ENCODE measurements around the gene PSG4.
"Not testable (repeated sequence)": the region's sequence is repeated elsewhere in the genome, so short reads cannot be mapped to it uniquely, and the experiment has no call there.

Gene PSG4

GRCh38 chr19:43215881-43216280 is 10.4 kb upstream of the PSG4 start:
- not testable (repeated sequence) for DNase-seq (ENCODE audit: low read depth in 2 of 2); H3K4me3 ChIP-seq (replicated peaks in 1 of 2; ENCODE audit: low read depth in 2 of 2, low read length in 2 of 2)

DNA sequence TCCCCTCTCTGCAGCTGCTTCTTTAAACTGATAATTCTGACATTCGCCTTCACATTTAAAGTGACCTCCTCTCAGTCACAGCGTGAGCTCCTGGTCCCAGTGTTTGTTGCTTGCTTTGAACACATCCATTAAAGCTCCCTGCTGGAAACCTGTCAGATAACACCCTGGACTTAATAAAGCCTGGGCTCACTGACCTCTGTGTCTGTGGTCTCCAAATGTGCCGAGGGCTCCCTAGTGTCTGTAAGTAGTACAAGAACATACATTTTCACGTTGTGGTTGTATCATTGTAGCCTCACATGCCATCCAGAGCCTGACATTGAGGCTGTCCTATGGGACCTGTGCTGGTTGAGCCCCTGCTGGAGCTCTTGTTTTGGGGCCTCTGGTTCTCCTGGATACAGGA is 2.6 kb upstream of the PSG4 start:
- TF ChIP-seq CTCF (IDR thresholded peaks at IDR 0.05; ENCODE audit: low read depth, low read length), result no peak
- DNase-seq (ENCODE audit: low read depth in 2 of 2), result no peak
- no peak overlapping the region for H3K4me3 ChIP-seq (replicated peaks in 1 of 2; ENCODE audit: low read depth in 2 of 2, low read length in 2 of 2)

DNA sequence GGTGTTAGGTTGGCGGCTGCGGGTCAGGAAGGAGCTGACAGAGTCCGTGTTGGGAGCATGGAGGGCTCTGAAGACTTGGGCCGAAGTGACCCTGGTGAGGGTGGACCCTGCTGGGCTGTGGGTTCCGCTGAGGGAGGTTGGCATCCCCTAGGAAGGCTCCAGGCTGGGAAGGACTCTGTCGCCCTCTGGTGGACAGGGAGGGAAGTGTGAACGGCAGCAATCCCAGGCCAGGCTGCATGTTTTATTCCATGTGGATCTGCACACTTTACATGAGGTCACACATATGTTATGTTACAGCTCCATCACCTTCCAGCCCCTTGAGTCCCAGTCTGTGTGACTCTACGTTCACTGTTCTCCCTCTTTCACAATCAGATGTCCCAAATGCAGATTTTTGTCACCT is 1.7 kb upstream of the PSG4 start:
- TF ChIP-seq CTCF (IDR thresholded peaks at IDR 0.05; ENCODE audit: low read depth, low read length), result peak; percentile 27
- not testable (repeated sequence) for H3K4me3 ChIP-seq (replicated peaks in 1 of 2; ENCODE audit: low read depth in 2 of 2, low read length in 2 of 2); DNase-seq (ENCODE audit: low read depth in 2 of 2)

DNA sequence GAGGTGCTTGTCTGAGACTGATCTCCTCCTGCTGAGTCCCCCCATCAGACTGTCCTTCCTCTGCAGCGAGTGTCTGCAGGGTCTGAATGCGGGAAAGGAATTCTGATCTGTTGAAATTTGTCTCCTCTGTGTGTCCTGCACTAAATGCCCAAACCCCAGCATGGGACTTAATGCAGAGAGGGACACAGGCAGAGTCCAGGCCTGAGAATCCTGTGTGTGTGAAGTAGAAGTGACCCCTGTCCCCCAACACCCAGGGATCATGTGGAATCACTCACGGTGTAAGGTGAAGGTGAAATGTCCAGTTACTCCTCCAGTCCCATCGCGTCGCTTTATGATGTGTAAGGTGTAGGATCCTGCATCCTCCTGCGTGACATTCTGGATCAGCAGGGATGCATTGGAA is 1.8 kb downstream of the PSG4 start:
- not testable (repeated sequence) for H3K4me3 ChIP-seq (replicated peaks in 1 of 2; ENCODE audit: low read depth in 2 of 2, low read length in 2 of 2); DNase-seq (ENCODE audit: low read depth in 2 of 2)

- not testable (repeated sequence) for H3K4me3 ChIP-seq (replicated peaks in 1 of 2; ENCODE audit: low read depth in 2 of 2, low read length in 2 of 2); DNase-seq (ENCODE audit: low read depth in 2 of 2)
Measured at GRCh38 chr19:43201891-43202290, 3.5 kb downstream of the PSG4 start.

DNA sequence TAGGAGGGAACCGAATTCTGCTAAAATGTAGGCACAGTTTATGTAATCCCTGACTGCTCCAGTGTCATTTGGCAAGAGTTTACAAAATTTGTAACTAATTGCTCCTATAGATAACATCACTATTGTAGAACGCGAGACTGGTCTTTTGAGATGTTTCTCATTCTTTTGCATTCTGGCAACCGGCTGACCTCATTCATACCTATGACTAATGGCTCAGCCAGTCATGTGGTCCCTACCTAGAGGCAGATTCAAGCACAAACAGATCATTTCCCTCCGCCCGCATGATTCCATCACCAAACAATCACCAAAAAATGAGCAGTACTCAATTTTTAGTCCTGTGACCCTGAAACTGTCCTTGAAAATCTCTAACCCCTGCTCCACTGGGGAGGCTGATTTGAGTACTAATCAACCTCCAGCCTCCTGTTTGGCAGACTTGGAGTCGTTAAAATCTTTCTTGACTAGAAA is 4.1 kb downstream of the PSG4 start:
- DNase-seq (ENCODE audit: low read depth in 2 of 2), result peak; percentile 23 to 59
- H3K4me3 ChIP-seq (replicated peaks in 1 of 2; ENCODE audit: low read depth in 2 of 2, low read length in 2 of 2), result not testable (repeated sequence)

- H3K4me3 ChIP-seq (replicated peaks in 1 of 2; ENCODE audit: low read depth in 2 of 2, low read length in 2 of 2); DNase-seq (ENCODE audit: low read depth in 2 of 2): not testable (repeated sequence)
Measured at GRCh38 chr19:43198686-43199419, 6.6 kb downstream of the PSG4 start.

DNA sequence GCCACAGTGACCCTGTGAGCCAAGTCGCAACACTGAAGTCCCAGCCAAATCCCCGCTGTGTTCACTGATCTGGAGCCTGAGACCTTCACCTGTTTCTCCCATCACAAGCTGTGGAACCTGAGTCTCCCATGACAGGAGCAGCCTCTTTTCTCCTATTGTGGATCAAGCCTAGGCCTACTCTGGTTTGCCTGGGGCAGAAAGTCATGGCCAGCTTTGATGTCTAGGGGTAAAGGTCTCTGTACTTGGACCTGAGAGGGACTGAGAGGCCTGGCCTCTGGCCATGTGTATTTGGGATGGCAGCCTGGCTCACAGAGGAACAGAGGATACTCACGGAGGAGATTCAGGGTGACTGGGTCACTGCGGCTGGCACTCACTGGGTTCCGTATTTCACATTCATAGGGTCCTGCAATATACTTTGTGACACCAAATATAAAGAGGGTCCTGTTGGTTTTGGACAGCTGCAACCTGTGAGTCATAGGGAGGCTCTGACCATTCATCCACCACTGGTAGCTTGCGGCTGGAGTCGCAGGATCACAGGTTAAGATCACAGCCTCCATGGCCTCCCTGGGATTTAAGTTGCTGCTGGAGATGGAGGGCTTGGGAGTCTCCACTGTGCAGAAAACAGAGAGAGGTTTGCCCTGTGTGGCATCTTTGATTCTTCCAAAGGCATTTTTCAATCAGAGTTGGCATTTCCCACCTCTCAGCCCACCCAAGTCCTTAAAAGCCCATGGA is 7.6 kb downstream of the PSG4 start:
- not testable (repeated sequence) for H3K4me3 ChIP-seq (replicated peaks in 1 of 2; ENCODE audit: low read depth in 2 of 2, low read length in 2 of 2); DNase-seq (ENCODE audit: low read depth in 2 of 2)

GRCh38 chr19:43194397-43194796 is 11.0 kb downstream of the PSG4 start:
- not testable (repeated sequence) for DNase-seq (ENCODE audit: low read depth in 2 of 2)

GRCh38 chr19:43192381-43193155 is 12.9 kb downstream of the PSG4 start:
- DNase-seq (ENCODE audit: low read depth in 2 of 2); H3K4me3 ChIP-seq (replicated peaks in 1 of 2; ENCODE audit: low read depth in 2 of 2, low read length in 2 of 2): not testable (repeated sequence)

More at GRCh38 chr19:43194397-43194796, 11.0 kb downstream of the PSG4 start:
- H3K4me3 ChIP-seq (replicated peaks in 1 of 2; ENCODE audit: low read depth in 2 of 2, low read length in 2 of 2), result not testable (repeated sequence)

GRCh38 chr19:43188092-43188491 is 17.3 kb downstream of the PSG4 start:
- DNase-seq (ENCODE audit: low read depth in 2 of 2), result peak in 1 of 2 donors; percentile 24
- not testable (repeated sequence) for H3K4me3 ChIP-seq (replicated peaks in 1 of 2; ENCODE audit: low read depth in 2 of 2, low read length in 2 of 2)
- peak; percentile 75 for TF ChIP-seq CTCF (IDR thresholded peaks at IDR 0.05; ENCODE audit: low read depth, low read length)

DNA sequence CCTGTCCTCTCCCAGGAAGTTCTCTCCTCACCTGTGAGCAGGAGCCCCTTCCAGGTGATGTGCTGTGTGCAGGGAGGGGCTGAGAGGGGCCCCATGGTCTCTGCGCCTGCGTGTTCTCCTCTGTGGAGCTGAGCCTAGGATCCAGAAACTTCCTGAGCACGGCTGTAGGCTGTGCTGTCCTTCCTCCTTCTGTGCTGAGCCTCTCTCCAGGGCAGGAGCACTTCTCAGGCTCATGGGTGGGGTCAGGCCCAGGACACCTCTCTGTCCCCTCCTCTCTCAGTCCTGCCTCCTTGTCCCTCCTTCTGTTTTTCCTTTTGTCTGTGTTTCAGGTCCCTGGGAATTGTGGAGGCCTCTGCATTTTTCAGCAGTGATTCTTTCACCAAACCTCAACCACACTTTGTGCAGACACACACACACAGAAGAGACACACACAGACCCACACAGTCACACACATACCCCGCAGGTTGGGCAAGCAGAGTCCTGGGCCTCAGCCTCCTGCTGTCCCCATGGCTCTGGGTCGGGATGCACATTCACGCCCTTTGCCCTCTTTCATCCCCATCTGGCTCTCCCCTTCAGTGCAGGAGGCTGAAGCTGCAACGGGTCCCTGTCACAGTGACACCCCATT is 19.0 kb downstream of the PSG4 start, which contains the start of gene PSG5:
Gene PSG5 (minus strand): TSS at position 226 of the 625 bp plus-strand sequence. CDS start 131 bp downstream, at position 95.
- peak in 1 of 2 donors; percentile 11 for DNase-seq (ENCODE audit: low read depth in 2 of 2)
- H3K4me3 ChIP-seq (replicated peaks in 1 of 2; ENCODE audit: low read depth in 2 of 2, low read length in 2 of 2), result not testable (repeated sequence)

- DNase-seq (ENCODE audit: low read depth in 2 of 2), result peak; percentile 58 to 90
- H3K4me3 ChIP-seq (replicated peaks in 1 of 2; ENCODE audit: low read depth in 2 of 2, low read length in 2 of 2), result not testable (repeated sequence)
Measured at GRCh38 chr19:43181869-43182771, 23.3 kb downstream of the PSG4 start.

Data from cardiac fibroblast (primary cell).